Stimulated activated naive CD8-positive, alpha-beta T cell treated with anti-CD3 and anti-CD28 coated beads, Interleukin-15, Interleukin-2, amounts not matched to agents 100 U/mL and 50 U/mL, for 24 hours (primary cell): Measurements from ENCODE around the gene LUC7L.
"Not testable (repeated sequence)": the region's sequence is repeated elsewhere in the genome, so short reads cannot be mapped to it uniquely, and the experiment has no call there.

Experiments used
- ATAC-seq: fragments of 150-1000 bp; cut with Tn5 transposase; one replicate; pipeline ENCODE4 v1.10.0; 2021
- DNase-seq: peaks from one replicate; pipeline ENCODE4 v3.0.0; 2021

LUC7L gene

GRCh38 chr16:228852-229730 lies at the start of gene LUC7L:
Gene LUC7L, minus strand, starts transcription at chr16:229449. Its CDS starts 110 bp downstream, at chr16:229339.
- ATAC-seq (peak; percentile 92), DNase-seq (peak; percentile 91)

GRCh38 chr16:278863-279366 lies 49.7 kb upstream of the LUC7L start:
- peak; percentile 29 for DNase-seq
- peak; percentile 66 for ATAC-seq

- ATAC-seq (no peak), DNase-seq (no peak)
Measured at GRCh38 chr16:276426-277077, 47.3 kb upstream of the LUC7L start.

GRCh38 chr16:275786-276232 lies 46.6 kb upstream of the LUC7L start, which contains the start of gene RGS11:
Gene RGS11, minus strand, starts transcription at chr16:275944. Its CDS starts 33 bp downstream, at chr16:275911.
- DNase-seq (no peak), ATAC-seq (no peak)

GRCh38 chr16:275041-275641 lies 45.9 kb upstream of the LUC7L start:
- DNase-seq (peak; percentile 21), ATAC-seq (peak; percentile 11)

GRCh38 chr16:273547-274421 lies 44.5 kb upstream of the LUC7L start:
- ATAC-seq (peak; percentile 7), DNase-seq (no peak)

- no peak for DNase-seq
- ATAC-seq = peak; percentile 4
Measured at GRCh38 chr16:272633-273546, 43.6 kb upstream of the LUC7L start.

- DNase-seq = no peak
- ATAC-seq = no peak
Measured at GRCh38 chr16:270381-271255, 41.4 kb upstream of the LUC7L start.

GRCh38 chr16:269061-269796 lies 40.0 kb upstream of the LUC7L start:
- no peak for DNase-seq
- ATAC-seq = no peak

GRCh38 chr16:268141-269053 lies 39.1 kb upstream of the LUC7L start:
- no peak for DNase-seq
- ATAC-seq = no peak

- ATAC-seq, DNase-seq: not testable (repeated sequence)
Measured at GRCh38 chr16:267562-267961, 38.3 kb upstream of the LUC7L start.

- ATAC-seq = no peak
- no peak for DNase-seq
Measured at GRCh38 chr16:266258-267164, 37.3 kb upstream of the LUC7L start.

- no peak for ATAC-seq
Measured at GRCh38 chr16:265711-266110, 36.5 kb upstream of the LUC7L start.

GRCh38 chr16:265002-265529 lies 35.8 kb upstream of the LUC7L start:
- no peak for DNase-seq
- ATAC-seq = no peak

More at GRCh38 chr16:265711-266110, 36.5 kb upstream of the LUC7L start:
- DNase-seq = no peak

- ATAC-seq (no peak), DNase-seq (no peak)
Measured at GRCh38 chr16:264440-264951, 35.2 kb upstream of the LUC7L start.

- DNase-seq (no peak), ATAC-seq (no peak)
Measured at GRCh38 chr16:263944-264343, 34.7 kb upstream of the LUC7L start.
